Stimulated activated CD8-positive, alpha-beta memory T cell treated with anti-CD3 and anti-CD28 coated beads, Interleukin-15, amount 100 ng/mL, for 4 hours (primary cell): ENCODE measurements around the gene EVC.

Source experiments
- DNase-seq, 2 donors: peaks; one replicate each; pipeline ENCODE4 v3.0.0-alpha.2; 2020; ENCODE audit warnings: low read depth in 2 of 2

EVC gene

GRCh38 chr4:5710961-5711478 lies at the start of gene EVC:
TSS of gene EVC (plus strand) at chr4:5711201. CDS start at chr4:5711381, 180 bp downstream.
- no peak for DNase-seq

- DNase-seq: no peak
These were observed 49.8 kb upstream of the EVC start for GRCh38 chr4:5661237-5661636.

GRCh38 chr4:5662555-5662954 lies 48.4 kb upstream of the EVC start:
- no peak for DNase-seq

- no peak for DNase-seq
These were observed 46.2 kb upstream of the EVC start for GRCh38 chr4:5664778-5665177.

- no peak for DNase-seq
These were observed 44.3 kb upstream of the EVC start for GRCh38 chr4:5666741-5667140.

- no peak for DNase-seq
These were observed 34.2 kb upstream of the EVC start for GRCh38 chr4:5676763-5677162.

- DNase-seq: no peak
These were observed 32.0 kb upstream of the EVC start for GRCh38 chr4:5678977-5679376.

GRCh38 chr4:5683566-5683965 lies 27.4 kb upstream of the EVC start:
- DNase-seq: no peak

- DNase-seq: no peak
These were observed 25.7 kb upstream of the EVC start for GRCh38 chr4:5685296-5685695.

- DNase-seq: no peak
These were observed 24.7 kb upstream of the EVC start for GRCh38 chr4:5686338-5686737.

GRCh38 chr4:5689065-5689464 lies 21.9 kb upstream of the EVC start:
- DNase-seq: no peak

GRCh38 chr4:5691491-5692132 lies 19.4 kb upstream of the EVC start:
- no peak for DNase-seq

GRCh38 chr4:5693871-5694270 lies 17.1 kb upstream of the EVC start:
- DNase-seq: no peak

- DNase-seq: no peak
These were observed 14.7 kb upstream of the EVC start for GRCh38 chr4:5696341-5696740.

GRCh38 chr4:5700459-5700858 lies 10.5 kb upstream of the EVC start:
- DNase-seq: no peak

- DNase-seq: no peak
These were observed 9.0 kb upstream of the EVC start for GRCh38 chr4:5701971-5702370.

GRCh38 chr4:5703831-5704230 lies 7.2 kb upstream of the EVC start:
- DNase-seq: no peak

GRCh38 chr4:5704276-5704675 lies 6.7 kb upstream of the EVC start:
- no peak for DNase-seq

GRCh38 chr4:5705647-5706320 lies 5.2 kb upstream of the EVC start:
- DNase-seq: no peak

GRCh38 chr4:5706486-5707290 lies 4.3 kb upstream of the EVC start:
- DNase-seq: no peak

- no peak for DNase-seq
These were observed 3.6 kb upstream of the EVC start for GRCh38 chr4:5707366-5707765.

GRCh38 chr4:5707778-5708448 lies 3.1 kb upstream of the EVC start:
- DNase-seq: no peak
